Psoas muscle (tissue), 8 donors: ENCODE results near the gene SPOPL. TPM values are rescaled to one million over a fixed set of nuclear protein-coding genes. Genes with fewer than 3 reads are reported as not detected.

Experiments
- ATAC-seq, 4 donors: fragments of 200-7000 bp; cut with Tn5 transposase; one replicate each; pipeline ENCODE4 v1.9.1; 2020; ENCODE audit warnings: moderate library complexity in 3 of 4, mild to moderate bottlenecking in 2 of 4
- DNase-seq, 2 donors: peaks; one replicate each; pipeline ENCODE4 v3.0.0-alpha.2; 2020
- H3K27ac ChIP-seq: fragments of 200-600 bp; one replicate; pipeline ENCODE4 v1.8.0; 2022
- H3K27me3 ChIP-seq, 3 donors: fragments of 200-600 bp in 1 of 3; one replicate each; pipeline versions ENCODE4 v1.6.1 to v1.8.0; 2013 to 2022; ENCODE audit warnings: low read length in 2 of 3, mild to moderate bottlenecking in 2 of 3, moderate library complexity in 1 of 3; ENCODE audit not compliant: insufficient read depth in 3 of 3
- H3K36me3 ChIP-seq, 2 donors: fragments of 200-600 bp in 1 of 2; one replicate each; pipeline versions ENCODE4 v1.6.1 to v1.8.0; 2013 to 2022; ENCODE audit warnings: low read depth in 1 of 2, mild to moderate bottlenecking in 1 of 2, moderate library complexity in 1 of 2; ENCODE audit not compliant: insufficient read depth in 1 of 2
- H3K4me1 ChIP-seq: fragments of 200-600 bp; one replicate; pipeline ENCODE4 v1.8.0; 2022
- H3K4me3 ChIP-seq: fragments of 200-600 bp; one replicate; pipeline ENCODE4 v1.8.0; 2022; ENCODE audit warnings: mild to moderate bottlenecking
- H3K9me3 ChIP-seq: fragments of 200-600 bp; one replicate; pipeline ENCODE4 v1.8.0; 2022
- WGBS, 3 donors: extraction: QIAGEN DNeasy Blood & Tissue Kit; methylation state at CpG; one replicate each; pipeline versions ENCODE4 v1.1.6 to v1.1.7; 2013; 5-methylcytosine and 5-hydroxymethylcytosine counted together
- intact Hi-C, 2 donors: fragments of 100-400 bp; cut with DNase I; formaldehyde crosslinking; loops; one replicate each; pipeline versions ENCODE4 v1.11.0 to v1.14.2; 2022
- polyA plus RNA-seq, 3 donors: library from polyadenylated mRNA; stranded (reverse); fragments of 200-250 nt; gene quantifications; one replicate each; pipeline ENCODE4 v1.2.3, GENCODE V29; 2013
- total RNA-seq, 4 donors: library from RNA; stranded (reverse); fragmentation: NEBNext Ultra II Directional in 2 of 4; extraction: Animal tissue kit (Norgen Biotek cat#: 25700) in 2 of 4; gene quantifications; one replicate each; pipeline versions ENCODE4 v1.2.1 to v1.2.4, GENCODE V29; 2021 to 2023
- TF ChIP-seq, protein P1 (sequence below): fragments of 200-600 bp; IDR thresholded peaks from one replicate; pipeline ENCODE4 v1.8.0; 2022; ENCODE audit warnings: antibody characterized with exemption
- donor health status: healthy with polysubstance abuse.
- donor health status: DM: no; HTN: no; CAD: no; lungs with moderate emphysema.
- donor health status: Bipolar disorder and iron deficiency.
- donor health status: healthy.
- donor health status: DM: yes; HTN: yes; CAD: no.
- donor health status: DM: no; HTN: no; CAD: no.
- donor health status: DM: no; HTN: no; CAD: no.
- donor health status: DM: yes; HTN: yes; CAD: no.

Gene SPOPL
- total and polyA plus RNA-seq, 7 donors = 3.0 to 19.0 (median 10.7) TPM

DNA sequence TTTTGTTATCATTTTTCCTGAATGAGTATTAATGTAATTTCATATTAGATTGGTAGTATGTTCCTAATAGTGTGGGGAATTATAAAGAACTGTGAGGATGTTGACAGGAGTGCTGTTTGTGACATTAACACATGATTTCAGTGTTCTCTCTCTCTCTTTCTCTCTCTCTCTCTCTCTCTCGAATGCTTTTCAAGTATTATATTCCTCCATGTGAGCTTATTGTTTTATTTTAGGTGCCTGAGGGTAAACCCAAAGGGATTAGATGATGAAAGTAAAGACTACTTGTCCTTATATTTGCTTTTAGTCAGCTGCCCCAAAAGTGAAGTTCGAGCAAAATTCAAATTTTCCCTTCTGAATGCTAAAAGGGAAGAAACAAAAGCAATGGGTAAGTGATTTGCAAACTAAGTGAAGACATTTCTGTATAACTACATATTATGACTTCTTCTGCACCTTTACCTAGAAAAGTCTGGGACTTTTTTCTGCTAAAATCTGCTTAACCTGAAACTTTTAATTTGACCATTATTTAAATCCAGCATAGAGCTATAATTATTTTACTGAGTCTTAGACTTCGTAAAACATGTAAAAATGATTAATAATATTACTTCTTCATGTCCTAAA is 49.2 kb downstream of the SPOPL start:
- peaks cover 0 to 16% of the 10 kb centered on the region in 2 donors for H3K36me3 ChIP-seq
- TF ChIP-seq, protein P1, sequence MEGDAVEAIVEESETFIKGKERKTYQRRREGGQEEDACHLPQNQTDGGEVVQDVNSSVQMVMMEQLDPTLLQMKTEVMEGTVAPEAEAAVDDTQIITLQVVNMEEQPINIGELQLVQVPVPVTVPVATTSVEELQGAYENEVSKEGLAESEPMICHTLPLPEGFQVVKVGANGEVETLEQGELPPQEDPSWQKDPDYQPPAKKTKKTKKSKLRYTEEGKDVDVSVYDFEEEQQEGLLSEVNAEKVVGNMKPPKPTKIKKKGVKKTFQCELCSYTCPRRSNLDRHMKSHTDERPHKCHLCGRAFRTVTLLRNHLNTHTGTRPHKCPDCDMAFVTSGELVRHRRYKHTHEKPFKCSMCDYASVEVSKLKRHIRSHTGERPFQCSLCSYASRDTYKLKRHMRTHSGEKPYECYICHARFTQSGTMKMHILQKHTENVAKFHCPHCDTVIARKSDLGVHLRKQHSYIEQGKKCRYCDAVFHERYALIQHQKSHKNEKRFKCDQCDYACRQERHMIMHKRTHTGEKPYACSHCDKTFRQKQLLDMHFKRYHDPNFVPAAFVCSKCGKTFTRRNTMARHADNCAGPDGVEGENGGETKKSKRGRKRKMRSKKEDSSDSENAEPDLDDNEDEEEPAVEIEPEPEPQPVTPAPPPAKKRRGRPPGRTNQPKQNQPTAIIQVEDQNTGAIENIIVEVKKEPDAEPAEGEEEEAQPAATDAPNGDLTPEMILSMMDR = no peak
- no peak overlapping the region for H3K4me3 ChIP-seq
- DNase-seq (no peak), ATAC-seq (peak in 3 of 4 donors; percentile 42 to 75 (median 54))
- H3K27ac ChIP-seq = peak overlapping the region; percentile 30
- no peaks in the 10 kb centered on the region for H3K27me3 ChIP-seq
- WGBS, 3 donors = 36 to 54% (median 46%) methylated on average over 3 of the region's 3 CpGs
- peaks cover 9% of the 10 kb centered on the region for H3K4me1 ChIP-seq
- no peaks in the 10 kb centered on the region for H3K9me3 ChIP-seq
- intact Hi-C loops = loop anchor here in 1 of 2 donors (10.0 kb wide), 1 partner anchor 46 kb away; the partner anchor contains the start of gene SPOPL

GRCh38 chr2:138554123-138554522 is 52.6 kb downstream of the SPOPL start:
- peaks cover 0 to 20% of the 10 kb centered on the region in 2 donors for H3K36me3 ChIP-seq
- 97 to 99% (median 98%) methylated on average over 3 of the region's 3 CpGs for WGBS, 3 donors
- ATAC-seq (no peak), DNase-seq (no peak)
- TF ChIP-seq, protein P1 = no peak
- H3K27ac ChIP-seq = no peak overlapping the region
- H3K4me3 ChIP-seq = no peak overlapping the region
- H3K4me1 ChIP-seq = peaks cover 4% of the 10 kb centered on the region
- no peaks in the 10 kb centered on the region for H3K27me3 ChIP-seq
- H3K9me3 ChIP-seq = no peaks in the 10 kb centered on the region
- intact Hi-C loops = loop anchor here in 1 of 2 donors (10.0 kb wide), 1 partner anchor 49 kb away; the partner anchor contains the start of gene SPOPL

DNA sequence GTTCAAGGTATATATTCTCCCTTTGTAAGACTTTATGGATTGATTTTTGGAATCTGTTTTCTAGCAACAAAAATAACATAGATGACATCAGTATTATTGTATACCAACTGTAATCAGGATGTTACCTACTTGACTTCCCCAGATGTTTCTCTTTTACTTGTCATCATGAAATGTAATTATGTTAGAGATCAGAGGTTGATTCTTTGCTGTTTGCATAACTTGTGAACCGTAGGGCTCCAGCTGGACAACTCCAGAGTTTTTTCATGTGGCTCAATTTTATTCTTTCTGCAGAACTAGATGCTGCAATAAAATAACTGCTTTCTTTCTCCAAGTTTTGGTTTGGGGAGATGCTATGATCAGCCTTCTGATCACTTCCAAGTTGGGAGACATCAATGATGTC is 58.1 kb downstream of the SPOPL start:
- Histone ChIP-seq H3K4me3 (no peak overlapping the region), H3K36me3 (peaks cover 0 to 37% of the 10 kb centered on the region in 2 donors), H3K4me1 (no peaks in the 10 kb centered on the region), H3K27ac (no peak overlapping the region), H3K27me3 (no peaks in the 10 kb centered on the region), H3K9me3 (no peaks in the 10 kb centered on the region)
- DNase-seq (no peak), ATAC-seq (no peak)
- TF ChIP-seq, protein P1 = no peak
- 53 to 71% (median 57%) methylated on average over 1 of the region's 1 CpG for WGBS, 3 donors
- intact Hi-C loops = loop anchor here in 1 of 2 donors (10.0 kb wide), 1 partner anchor 55 kb away; the partner anchor contains the start of gene SPOPL

- ATAC-seq = peak in 1 of 4 donors; percentile 21
- WGBS, 3 donors = 73 to 90% (median 84%) methylated on average over 5 of the region's 5 CpGs
These were observed 63.1 kb downstream of the SPOPL start for GRCh38 chr2:138564586-138565229.

More at GRCh38 chr2:138564586-138565229, 63.1 kb downstream of the SPOPL start:
- Histone ChIP-seq H3K36me3 (peaks cover 0 to 52% of the 10 kb centered on the region in 2 donors), H3K4me3 (no peak overlapping the region), H3K9me3 (no peaks in the 10 kb centered on the region), H3K27ac (no peak overlapping the region), H3K27me3 (no peaks in the 10 kb centered on the region), H3K4me1 (no peaks in the 10 kb centered on the region)
- TF ChIP-seq, protein P1 = no peak
- intact Hi-C loops = no loop called here
- DNase-seq = no peak
